RWPE2 (cell line): Measurements from ENCODE around the gene MPO.

Source experiments
- ATAC-seq: fragments of 200-7000 bp; cut with Tn5 transposase; 3 replicates; pipeline ENCODE4 v1.9.1; 2021; ENCODE audit warnings: low read depth
- DNase-seq: peaks from one replicate; pipeline ENCODE4 v3.0.0-alpha.2; 2020; ENCODE audit warnings: low spot score
- H3K27ac ChIP-seq: fragments of 450-650 bp; 2 replicates; pipeline ENCODE4 v1.5.1; 2017; ENCODE audit warnings: mild to moderate bottlenecking; ENCODE audit not compliant: poor library complexity, severe bottlenecking
- H3K27me3 ChIP-seq: fragments of 250-450 bp; sonication (Bioruptor Pico); 2 replicates; pipeline ENCODE4 v1.5.1; 2021; ENCODE audit warnings: mild to moderate bottlenecking, moderate library complexity; ENCODE audit not compliant: insufficient read depth, poor library complexity, severe bottlenecking
- H3K36me3 ChIP-seq: fragments of 250-450 bp; sonication (Bioruptor Pico); 2 replicates; pipeline ENCODE4 v1.5.1; 2020; ENCODE audit warnings: low read depth, mild to moderate bottlenecking, moderate library complexity
- H3K4me1 ChIP-seq: fragments of 250-450 bp; sonication (Bioruptor Pico); 2 replicates; pipeline ENCODE4 v1.5.1; 2021; ENCODE audit warnings: mild to moderate bottlenecking, moderate library complexity; ENCODE audit not compliant: insufficient read depth, poor library complexity, severe bottlenecking
- H3K4me3 ChIP-seq: fragments of 250-450 bp; sonication (Bioruptor Pico); 2 replicates; pipeline ENCODE4 v1.5.1; 2021; ENCODE audit warnings: mild to moderate bottlenecking, moderate library complexity; ENCODE audit not compliant: severe bottlenecking
- H3K9me3 ChIP-seq: fragments of 250-450 bp; sonication (Bioruptor Pico); 2 replicates; pipeline ENCODE4 v1.5.1; 2021; ENCODE audit warnings: mild to moderate bottlenecking, moderate library complexity; ENCODE audit not compliant: severe bottlenecking
- TF ChIP-seq, protein P1 (sequence below): fragments of 450-650 bp; IDR thresholded peaks from one replicate; pipeline ENCODE4 v1.5.1; 2017; ENCODE audit warnings: mild to moderate bottlenecking, moderate library complexity; ENCODE audit not compliant: poor library complexity, severe bottlenecking

The MPO gene

DNA sequence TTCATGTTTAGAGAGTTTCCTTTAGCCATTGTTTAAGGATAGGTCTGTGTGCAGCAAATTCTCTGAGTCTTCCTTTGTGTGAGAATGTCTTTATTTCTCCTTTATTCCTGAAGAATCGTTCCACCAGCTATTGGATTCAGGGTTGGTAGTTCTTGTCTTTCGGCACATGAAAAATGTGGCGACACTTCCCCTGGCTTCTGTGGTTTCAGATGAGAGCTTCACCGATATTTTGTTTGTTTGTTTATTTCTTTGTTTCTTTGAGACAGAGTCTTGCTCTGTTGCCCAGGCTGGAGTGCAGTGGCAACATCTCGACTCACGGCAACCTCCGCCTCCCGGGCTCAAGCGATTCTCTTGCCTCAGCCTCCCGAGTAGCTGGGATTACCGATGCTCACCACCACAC lies 18.6 kb downstream of the MPO start:
- ATAC-seq (no peak), DNase-seq (no peak)
- TF ChIP-seq, protein P1, sequence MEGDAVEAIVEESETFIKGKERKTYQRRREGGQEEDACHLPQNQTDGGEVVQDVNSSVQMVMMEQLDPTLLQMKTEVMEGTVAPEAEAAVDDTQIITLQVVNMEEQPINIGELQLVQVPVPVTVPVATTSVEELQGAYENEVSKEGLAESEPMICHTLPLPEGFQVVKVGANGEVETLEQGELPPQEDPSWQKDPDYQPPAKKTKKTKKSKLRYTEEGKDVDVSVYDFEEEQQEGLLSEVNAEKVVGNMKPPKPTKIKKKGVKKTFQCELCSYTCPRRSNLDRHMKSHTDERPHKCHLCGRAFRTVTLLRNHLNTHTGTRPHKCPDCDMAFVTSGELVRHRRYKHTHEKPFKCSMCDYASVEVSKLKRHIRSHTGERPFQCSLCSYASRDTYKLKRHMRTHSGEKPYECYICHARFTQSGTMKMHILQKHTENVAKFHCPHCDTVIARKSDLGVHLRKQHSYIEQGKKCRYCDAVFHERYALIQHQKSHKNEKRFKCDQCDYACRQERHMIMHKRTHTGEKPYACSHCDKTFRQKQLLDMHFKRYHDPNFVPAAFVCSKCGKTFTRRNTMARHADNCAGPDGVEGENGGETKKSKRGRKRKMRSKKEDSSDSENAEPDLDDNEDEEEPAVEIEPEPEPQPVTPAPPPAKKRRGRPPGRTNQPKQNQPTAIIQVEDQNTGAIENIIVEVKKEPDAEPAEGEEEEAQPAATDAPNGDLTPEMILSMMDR: no peak
- Histone ChIP-seq H3K36me3 (no peaks in the 10 kb centered on the region), H3K4me1 (no peaks in the 10 kb centered on the region), H3K27ac (no peak overlapping the region), H3K4me3 (no peak overlapping the region), H3K9me3 (no peaks in the 10 kb centered on the region), H3K27me3 (peaks cover 77% of the 10 kb centered on the region)

DNA sequence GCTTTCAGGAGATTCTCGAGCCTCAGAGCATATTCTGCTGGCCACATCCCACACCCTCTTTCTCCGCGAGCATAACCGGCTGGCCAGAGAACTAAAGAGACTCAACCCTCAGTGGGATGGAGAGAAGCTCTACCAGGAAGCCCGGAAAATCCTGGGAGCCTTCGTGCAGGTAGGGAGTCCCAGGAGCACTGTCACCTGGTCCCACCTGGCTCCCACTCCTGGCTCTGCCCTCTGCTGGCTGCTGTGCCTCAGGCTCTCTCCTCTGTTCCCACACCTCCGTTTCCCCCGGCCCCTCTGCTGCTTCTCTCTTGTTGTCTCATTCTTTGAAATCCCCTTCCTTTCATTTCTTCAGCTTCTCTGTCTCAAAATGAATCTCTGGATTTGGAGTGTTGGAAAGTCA lies 25.9 kb downstream of the MPO start:
- DNase-seq (no peak), ATAC-seq (peak; percentile 27; the same call in 1 of the 3 replicates)
- Histone ChIP-seq H3K27ac (no peak overlapping the region), H3K36me3 (no peaks in the 10 kb centered on the region), H3K27me3 (peaks cover 21% of the 10 kb centered on the region), H3K4me3 (no peak overlapping the region), H3K9me3 (no peaks in the 10 kb centered on the region), H3K4me1 (no peaks in the 10 kb centered on the region)
- TF ChIP-seq, protein P1: peak; percentile 21

DNA sequence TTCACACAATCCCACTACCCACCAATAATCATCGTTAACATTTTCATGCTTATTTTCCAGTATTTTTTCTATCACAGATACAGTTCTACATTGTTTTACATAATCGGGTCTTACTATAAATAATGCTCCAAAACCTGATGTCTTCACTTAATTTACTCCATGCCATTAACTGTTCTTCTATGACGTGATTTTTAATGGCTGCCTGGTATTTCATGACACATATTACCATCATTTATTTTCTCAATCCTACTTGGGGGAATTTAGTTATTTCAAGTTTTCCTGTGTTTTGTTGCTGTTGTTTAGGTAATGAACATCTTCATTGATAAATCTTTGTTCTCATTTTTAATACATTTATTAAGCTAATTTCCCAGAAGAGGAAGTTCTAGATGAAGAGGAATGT lies 27.7 kb downstream of the MPO start:
- Histone ChIP-seq H3K4me3 (no peak overlapping the region), H3K27ac (no peak overlapping the region), H3K9me3 (no peaks in the 10 kb centered on the region), H3K36me3 (no peaks in the 10 kb centered on the region), H3K4me1 (no peaks in the 10 kb centered on the region), H3K27me3 (peaks cover 13% of the 10 kb centered on the region)
- ATAC-seq (no peak), DNase-seq (no peak)
- TF ChIP-seq, protein P1: no peak

DNA sequence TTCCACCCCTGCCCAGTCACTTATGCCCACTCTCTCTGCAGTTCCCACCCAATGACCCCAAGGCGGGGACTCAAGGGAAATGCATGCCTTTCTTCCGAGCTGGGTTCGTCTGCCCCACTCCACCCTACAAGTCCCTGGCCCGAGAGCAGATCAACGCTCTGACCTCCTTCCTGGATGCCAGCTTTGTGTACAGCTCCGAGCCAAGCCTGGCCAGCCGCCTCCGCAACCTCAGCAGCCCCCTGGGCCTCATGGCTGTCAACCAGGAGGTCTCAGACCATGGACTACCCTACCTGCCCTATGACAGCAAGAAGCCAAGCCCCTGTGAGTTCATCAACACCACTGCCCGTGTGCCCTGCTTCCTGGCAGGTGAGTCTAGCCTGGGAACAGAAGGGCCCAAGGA lies 28.6 kb downstream of the MPO start:
- Histone ChIP-seq H3K9me3 (no peaks in the 10 kb centered on the region), H3K27me3 (peaks cover 10% of the 10 kb centered on the region), H3K4me3 (no peak overlapping the region), H3K36me3 (no peaks in the 10 kb centered on the region), H3K27ac (no peak overlapping the region), H3K4me1 (no peaks in the 10 kb centered on the region)
- TF ChIP-seq, protein P1: no peak
- no peak for ATAC-seq
- DNase-seq: no peak

DNA sequence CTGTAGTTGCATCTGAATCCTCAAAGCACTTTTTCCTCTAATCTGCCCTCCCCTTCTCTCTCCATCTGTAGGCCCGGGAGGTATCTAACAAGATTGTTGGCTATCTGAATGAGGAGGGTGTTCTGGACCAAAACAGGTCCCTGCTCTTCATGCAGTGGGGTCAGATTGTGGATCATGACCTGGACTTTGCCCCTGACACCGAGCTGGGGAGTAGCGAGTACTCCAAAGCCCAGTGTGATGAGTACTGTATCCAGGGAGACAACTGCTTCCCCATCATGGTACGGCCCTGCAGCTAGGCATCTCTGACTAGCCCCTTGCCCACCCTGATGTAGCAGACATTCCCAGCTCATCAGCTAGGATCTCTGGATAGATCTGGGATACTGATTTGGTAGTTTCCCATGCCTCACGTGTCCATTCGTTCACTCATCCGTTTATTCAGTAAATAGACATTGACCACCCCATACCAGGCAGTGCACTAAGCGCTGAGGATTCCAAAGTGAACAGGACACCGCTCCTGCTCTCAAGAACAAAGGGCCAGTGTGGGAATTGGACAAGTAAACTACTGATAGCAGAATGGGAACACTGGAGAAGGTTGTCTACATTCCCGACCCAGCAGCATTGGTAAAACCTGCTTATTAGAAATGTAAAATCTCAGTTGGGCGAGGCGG lies 30.3 kb downstream of the MPO start:
- no peaks in the 10 kb centered on the region for H3K4me1 ChIP-seq
- TF ChIP-seq, protein P1: no peak
- no peaks in the 10 kb centered on the region for H3K9me3 ChIP-seq
- H3K27me3 ChIP-seq: peaks cover 7% of the 10 kb centered on the region
- H3K36me3 ChIP-seq: no peaks in the 10 kb centered on the region
- ATAC-seq (no peak), DNase-seq (no peak)
- H3K4me3 ChIP-seq: no peak overlapping the region
- H3K27ac ChIP-seq: no peak overlapping the region
